Measurements from ENCODE around the gene FMOD.

The FMOD gene

GRCh38 chr1:203360547-203361185 is 9.7 kb upstream of the FMOD start:
- TF ChIP-seq CTCF (conservative IDR thresholded peaks at IDR 0.05), result no peak
- no peak for TF ChIP-seq ZFX (IDR thresholded peaks at IDR 0.05)
- no peak overlapping the region for H3K27ac ChIP-seq

DNA sequence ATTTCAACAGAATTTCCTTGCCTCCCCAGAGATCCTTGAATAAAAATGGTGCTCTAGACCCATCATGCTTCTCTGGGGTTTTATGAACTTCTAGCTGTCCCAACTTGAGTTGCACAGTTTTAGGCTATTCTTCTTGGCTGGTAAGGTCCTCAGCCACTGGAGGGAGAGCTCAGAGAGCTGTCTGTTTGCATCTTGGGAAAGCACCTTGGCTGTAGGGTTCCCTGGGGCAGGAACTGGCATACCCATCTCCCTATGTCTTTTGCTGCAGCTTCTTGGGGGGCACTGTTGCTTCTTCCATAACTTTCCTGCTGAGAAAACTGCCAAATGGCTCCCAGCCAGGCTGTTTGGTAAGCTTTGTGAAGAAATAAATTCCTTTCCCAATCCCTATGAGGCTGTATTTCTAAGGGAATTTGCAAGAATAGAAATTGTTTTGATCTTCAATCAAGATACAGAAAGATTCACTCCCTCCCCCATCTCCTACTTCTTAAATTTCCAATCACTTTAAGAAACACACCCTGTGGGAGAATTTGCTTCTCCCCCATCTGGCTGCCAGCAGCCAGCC is 8.2 kb upstream of the FMOD start:
- H3K27ac ChIP-seq, result no peak overlapping the region
- TF ChIP-seq ZFX (IDR thresholded peaks at IDR 0.05) (no peak), CTCF (conservative IDR thresholded peaks at IDR 0.05) (no peak)

DNA sequence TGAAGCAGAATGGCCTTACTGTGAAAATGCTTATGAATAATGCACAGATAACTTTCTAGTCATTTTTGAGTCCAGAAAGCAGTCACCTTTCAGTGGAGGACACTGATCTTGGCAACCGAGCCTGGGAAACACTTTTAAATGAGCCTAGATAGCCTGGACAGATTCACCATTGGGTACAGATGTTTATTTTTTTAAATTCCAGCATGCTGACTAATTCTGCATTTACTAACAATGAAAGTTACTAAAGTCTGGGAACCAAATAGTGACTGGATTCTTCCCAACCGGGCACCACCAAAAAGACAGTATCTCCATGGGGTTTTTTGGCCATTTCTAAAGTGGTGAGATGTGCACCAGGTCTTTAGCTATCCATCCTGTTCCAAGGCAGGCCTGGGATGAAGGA is 3.3 kb upstream of the FMOD start:
- TF ChIP-seq CTCF (conservative IDR thresholded peaks at IDR 0.05), result no peak
- no peak for TF ChIP-seq ZFX (IDR thresholded peaks at IDR 0.05)
- H3K27ac ChIP-seq, result no peak overlapping the region

- no peak overlapping the region for H3K27ac ChIP-seq
- TF ChIP-seq ZFX (IDR thresholded peaks at IDR 0.05) (no peak), CTCF (conservative IDR thresholded peaks at IDR 0.05) (no peak)
These were observed 2.6 kb upstream of the FMOD start for GRCh38 chr1:203353486-203353885.

DNA sequence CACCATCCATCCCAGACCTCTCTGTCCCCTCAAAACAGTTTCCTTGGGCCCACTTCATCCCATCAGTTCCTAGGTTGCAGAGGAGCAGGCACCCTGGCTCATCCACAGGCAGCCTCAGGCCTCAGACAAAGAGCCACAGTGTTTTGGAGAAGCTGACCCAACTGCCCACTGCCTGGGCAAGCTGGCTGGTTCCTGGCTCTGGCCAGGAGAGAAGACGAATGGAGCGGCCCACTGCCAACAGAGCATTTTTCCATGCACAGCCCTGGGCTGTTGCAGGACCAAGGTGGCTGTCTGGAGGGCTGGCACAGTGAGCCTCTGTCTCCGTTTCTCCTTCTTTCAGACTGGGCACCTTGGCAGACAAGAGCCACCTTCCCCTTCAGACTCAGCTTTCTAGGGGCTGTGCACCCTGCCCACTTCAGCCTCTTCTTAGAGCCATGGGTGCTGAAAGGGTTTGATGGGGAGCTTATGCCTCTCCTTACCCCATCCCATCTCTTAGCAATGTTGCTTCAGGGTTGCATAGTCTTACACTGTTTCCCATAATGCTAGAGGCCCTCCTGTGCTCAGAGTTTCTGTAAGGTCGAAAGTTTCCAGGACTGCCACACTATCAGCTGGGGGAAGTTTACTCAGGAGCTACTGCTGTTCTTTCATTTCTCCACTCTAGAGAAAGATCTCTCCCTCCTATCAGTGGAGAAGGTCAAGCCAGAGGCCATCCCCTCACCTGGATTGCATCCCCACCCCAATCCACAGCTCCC is 973 bp downstream of the FMOD start:
- H3K27ac ChIP-seq, result no peak overlapping the region
- no peak for TF ChIP-seq ZFX (IDR thresholded peaks at IDR 0.05)
- no peak for TF ChIP-seq CTCF (conservative IDR thresholded peaks at IDR 0.05)

GRCh38 chr1:203349166-203349565 is 1.8 kb downstream of the FMOD start:
- H3K27ac ChIP-seq, result no peak overlapping the region
- no peak for TF ChIP-seq ZFX (IDR thresholded peaks at IDR 0.05)
- TF ChIP-seq CTCF (conservative IDR thresholded peaks at IDR 0.05), result no peak

- TF ChIP-seq ZFX (IDR thresholded peaks at IDR 0.05) (no peak), CTCF (conservative IDR thresholded peaks at IDR 0.05) (0 out of 2 replicates have a peak, but pooled peaks have one; percentile 4)
- no peak overlapping the region for H3K27ac ChIP-seq
These were observed 4.2 kb downstream of the FMOD start for GRCh38 chr1:203346769-203347102.
